GM19324 (cell line): Measurements from ENCODE around the gene CPNE1.

Source experiments
- ATAC-seq: cut with Tn5 transposase; IDR thresholded peaks from one replicate; pipeline ENCODE4 v1.9.1; 2021; ENCODE audit warnings: mild to moderate bottlenecking, moderate library complexity; ENCODE audit not compliant: unreplicated experiment, low FRiP score

Gene CPNE1

DNA sequence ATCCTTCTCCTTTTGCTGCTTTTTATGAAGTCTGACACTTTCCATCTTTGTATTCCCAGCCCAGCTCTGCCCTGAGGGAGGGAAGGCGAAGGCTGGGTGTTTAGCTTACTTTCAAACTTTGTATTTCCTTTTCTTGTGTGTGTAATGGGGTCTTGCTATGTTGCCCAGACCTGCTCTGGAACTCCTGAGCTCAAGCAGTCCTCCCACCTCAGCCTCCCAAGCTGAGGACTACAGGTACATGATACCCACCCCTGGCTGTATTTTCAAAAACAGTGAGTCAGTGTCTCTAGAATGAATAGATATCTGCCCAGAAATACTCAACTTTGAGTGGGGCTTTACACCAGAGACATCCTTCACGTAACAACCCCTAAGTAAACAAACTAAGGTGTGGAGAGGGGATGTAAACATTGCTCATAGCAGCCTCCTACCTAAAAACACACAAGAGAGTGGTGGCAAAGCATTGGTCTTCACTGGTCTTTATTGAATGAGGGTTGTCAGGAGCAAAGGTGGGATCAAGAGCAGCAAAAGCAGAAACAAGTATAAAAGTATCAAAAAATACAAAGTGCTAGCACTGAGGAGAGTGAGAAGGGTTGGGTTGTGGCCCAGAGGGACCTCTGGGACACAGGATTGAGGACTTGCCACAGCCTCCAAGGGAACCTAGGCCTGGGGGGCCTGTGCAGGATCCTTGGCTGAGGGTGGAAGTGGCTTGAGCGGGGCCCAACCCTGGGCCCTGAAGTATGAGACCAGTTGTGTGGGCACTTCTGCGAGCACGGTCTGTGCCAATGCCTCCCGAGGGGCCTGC lies 38.9 kb downstream of the CPNE1 start:
- ATAC-seq = no peak

DNA sequence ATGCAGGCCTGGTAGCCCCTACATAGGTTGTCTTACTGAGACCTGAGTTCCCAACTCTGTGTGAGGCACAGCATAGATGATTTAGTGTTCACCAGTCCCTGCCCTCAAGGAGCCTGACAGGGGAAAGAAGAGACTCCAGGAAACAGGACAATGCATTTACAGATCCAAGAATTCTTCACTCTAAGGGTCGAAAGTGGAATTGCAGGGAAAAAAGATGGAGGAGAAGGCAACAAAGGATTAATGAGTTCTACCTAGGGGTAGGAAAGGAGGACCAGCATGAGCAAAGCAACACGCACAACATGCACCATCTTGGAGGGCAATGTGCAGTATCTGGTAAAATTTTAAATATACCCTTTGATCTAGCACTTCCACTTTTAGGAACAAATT lies 43.1 kb downstream of the CPNE1 start:
- ATAC-seq = no peak

DNA sequence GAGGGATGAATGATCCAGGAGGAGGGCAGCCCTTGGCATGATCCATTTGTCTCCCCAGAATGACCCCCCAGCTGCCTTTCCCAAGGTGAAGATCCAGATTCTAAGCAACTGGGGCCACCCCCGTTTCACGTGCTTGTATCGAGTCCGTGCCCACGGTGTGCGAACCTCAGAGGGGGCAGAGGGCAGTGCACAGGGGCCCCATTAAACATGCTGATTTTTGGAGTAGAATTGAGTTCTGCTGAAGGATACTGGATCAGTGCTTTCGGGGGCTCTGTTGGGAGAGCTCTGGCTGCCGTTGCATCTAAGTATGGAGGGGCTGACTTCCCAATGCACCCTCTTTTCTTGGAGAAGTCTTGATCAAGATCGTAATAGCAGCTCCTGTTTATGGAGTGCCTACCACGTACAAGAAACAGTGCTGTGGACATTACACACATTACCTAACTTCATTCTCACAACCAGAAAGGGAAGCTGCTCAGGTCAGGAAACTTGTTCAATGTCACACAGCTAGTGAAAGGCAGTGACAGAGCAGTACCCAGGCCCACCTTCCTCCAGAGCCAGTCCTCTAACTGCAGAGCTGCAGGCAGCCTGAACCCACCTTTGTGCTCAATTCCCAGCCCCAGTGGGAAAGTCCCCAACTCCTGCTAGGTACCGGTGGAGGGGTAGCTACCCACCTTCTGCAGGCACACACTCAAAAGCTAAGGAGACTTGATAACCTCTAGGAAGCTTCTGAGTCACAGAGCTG lies 43.7 kb downstream of the CPNE1 start:
- no peak for ATAC-seq

DNA sequence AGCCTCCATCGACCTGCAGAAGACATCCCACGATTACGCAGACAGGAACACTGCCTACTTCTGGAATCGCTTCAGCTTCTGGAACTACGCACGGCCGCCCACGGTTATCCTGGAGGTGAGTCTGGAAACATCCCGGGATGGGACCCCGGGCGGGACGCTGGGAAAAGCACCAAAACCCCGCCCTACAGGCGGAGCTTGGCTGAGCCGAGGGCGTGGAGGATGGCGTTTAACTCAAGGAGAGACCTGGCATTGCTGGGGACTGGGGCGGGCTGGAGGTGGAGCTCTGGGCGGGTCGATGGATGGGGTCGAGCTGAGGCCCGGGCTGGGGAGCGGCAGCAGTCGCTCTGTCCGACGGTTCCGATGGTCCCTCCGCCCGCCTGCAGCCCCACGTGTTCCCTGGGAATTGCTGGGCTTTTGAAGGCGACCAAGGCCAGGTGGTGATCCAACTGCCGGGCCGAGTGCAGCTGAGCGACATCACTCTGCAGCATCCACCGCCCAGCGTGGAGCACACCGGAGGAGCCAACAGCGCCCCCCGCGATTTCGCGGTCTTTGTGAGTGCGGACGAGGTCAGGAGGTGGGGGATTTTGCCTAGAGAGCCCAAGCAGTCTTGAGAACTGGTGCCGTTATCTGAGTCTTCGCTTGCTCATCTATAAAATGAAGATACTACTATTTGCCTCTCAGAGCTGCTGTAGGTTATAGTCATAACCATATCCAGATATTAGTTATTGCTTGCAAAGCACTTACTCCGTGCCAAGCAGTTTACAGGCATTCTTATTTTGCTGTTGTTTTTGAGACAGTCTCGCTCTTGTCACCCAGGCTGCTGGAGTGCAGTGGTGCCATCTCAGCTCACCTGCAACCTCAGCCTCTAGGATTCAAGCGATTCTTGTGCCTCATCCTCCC lies 45.3 kb downstream of the CPNE1 start:
- ATAC-seq = no peak

DNA sequence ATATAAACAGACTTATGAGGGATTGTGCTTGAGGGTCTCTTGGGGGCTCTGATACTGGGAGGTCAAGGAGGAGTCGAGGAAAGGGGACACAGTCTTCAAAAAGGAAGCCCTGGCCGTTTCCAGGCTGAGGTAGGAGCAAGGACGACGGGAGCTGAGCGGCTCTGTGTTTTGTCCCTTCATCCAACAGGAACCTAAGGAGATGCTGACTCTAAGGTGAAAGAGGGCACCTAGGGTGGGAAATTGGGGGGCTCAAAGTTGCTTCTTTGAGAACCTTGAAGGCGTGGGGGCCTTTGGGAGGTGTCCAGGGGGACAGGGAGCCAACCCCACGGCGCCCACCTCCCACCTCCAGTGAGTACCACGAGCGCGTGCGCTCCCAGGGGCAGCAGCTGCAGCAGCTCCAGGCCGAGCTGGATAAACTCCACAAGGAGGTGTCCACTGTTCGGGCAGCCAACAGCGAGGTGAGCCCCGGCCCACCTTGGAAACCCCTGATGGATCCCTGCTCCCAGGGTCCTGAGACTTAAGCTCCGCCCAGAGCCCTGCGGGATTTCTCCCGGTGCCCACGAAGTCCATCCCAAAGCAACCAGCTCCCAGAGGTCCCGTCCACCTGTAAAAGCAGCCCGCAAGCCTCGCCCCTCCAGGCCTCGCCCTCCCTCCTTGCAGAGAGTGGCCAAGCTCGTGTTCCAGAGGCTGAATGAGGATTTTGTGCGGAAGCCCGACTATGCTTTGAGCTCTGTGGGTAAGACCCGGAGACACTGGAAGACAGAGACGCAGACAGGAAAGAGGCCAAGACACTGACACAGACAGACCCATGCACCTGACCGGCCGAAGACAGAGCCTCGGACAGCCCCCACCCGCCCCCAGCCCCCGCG lies 46.2 kb downstream of the CPNE1 start:
- no peak for ATAC-seq

DNA sequence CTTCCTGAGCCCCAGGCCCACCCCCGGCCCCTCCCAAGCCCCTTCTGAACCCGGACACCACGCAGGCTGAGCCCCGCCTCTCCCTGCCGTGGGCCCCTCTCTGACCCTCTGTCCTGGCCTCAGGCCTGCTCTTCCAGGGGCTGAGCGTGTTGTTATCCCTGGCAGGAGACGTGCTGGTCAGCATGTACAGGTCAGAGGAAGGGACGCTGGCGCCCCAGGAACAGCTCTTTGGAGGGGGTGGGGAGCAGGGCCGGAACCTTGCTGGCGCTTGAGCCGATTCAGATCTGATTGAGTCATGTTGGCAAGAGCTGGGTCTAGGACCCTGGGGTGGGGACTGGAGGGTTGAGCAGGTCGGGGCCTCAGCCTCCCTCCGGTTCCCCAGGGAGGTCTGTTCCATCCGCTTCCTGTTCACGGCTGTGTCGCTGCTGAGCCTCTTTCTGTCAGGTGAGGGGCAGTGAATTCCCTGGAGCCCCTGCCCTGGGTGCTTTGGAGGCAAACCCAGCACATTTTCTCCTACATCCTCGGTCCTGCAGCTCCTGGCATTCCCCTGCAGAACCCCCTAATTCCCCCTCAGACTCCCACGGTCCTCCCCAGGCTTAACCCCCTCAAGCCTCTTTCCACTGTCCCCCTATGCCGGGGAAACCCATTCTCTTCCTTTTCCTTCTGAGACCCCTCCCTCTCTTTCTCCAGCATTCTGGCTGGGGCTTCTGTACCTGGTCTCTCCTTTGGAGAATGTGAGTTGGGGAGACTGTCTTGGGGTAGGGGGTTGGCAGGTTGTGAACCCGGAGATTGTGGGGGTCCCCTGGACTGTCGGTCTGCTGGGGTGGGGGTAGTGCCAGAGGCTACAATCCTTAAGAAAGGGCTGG lies 47.1 kb downstream of the CPNE1 start:
- ATAC-seq = no peak

DNA sequence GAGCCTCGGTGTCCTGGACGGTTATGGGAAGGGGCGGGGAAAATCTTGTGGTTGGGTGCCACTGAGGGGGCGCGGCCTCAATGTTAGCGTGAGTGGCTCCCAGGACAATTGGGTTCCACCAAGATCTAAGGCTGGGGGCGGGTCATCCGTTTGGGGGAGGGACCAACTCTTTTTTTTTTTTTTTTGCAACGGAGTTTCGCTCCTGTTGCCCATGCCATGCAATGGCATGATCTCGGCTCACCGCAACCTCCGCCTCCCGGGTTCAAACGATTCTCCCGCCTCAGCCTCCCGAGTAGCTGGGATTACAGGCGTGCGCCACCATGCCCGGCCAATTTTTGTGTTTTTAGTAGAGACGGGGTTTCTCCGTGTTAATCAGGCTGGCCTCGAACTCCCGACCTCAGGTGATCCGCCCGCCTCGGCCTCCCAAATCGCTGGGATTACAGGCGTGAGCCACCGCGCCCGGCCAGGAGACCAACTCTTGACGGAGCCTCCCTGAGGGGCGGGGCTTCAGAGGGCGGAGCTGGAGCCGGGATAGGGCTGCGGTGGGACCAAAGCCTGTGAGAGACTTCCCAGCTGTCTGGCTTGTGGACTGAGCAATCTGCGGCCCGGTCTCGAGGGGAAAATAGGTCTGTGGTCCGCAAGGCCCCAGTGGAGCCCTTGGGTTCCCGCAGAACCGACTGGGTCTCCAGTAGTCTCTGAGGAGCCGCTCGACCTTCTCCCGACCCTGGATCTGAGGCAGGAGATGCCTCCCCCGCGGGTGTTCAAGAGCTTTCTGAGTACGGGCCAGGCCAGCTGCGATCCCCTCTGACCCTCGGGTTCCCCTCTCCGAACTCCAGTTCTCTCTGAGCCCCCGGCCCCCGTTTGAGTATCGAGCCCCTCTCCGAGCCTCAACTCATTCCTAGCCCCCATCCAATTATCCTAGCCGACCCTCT lies 48.0 kb downstream of the CPNE1 start:
- no peak for ATAC-seq

DNA sequence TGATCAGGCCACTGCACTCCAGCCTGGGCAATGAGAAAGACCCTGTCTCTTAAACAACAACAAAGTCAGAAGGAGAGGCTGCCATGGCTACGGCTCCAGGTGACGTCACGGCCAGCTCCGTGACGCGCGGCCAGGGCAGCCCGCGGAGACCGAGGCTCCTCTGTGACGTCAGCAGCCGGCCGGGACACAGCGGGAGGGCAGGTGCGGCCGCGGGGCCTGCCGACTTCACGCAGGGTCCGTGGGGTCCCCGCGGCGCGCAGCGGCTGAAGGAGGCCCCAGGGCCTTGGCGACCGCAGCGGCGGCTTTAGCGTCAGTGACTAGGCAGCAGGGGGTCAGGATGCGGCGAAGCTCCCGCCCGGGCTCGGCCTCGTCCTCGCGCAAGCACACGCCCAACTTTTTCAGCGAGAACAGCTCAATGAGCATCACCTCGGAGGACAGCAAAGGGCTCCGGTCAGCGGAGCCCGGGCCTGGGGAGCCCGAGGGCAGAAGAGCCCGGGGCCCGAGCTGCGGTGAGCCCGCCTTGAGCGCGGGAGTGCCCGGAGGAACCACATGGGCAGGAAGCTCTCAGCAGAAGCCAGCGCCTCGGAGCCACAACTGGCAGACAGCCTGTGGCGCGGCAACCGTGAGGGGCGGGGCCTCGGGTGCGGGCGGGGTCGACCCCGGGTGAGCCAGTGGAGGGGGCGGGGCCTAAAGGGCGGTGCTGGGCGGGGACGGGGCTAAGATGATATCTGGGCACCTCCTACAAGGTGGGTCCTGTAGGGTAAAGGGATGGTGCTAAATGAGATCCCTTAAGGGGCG lies 48.8 kb downstream of the CPNE1 start, which contains the start of gene SPAG4:
TSS of gene SPAG4 (plus strand) at position 163 of the 798 bp plus-strand sequence. CDS start at position 338, 175 bp downstream.
- peak; percentile 84 for ATAC-seq

DNA sequence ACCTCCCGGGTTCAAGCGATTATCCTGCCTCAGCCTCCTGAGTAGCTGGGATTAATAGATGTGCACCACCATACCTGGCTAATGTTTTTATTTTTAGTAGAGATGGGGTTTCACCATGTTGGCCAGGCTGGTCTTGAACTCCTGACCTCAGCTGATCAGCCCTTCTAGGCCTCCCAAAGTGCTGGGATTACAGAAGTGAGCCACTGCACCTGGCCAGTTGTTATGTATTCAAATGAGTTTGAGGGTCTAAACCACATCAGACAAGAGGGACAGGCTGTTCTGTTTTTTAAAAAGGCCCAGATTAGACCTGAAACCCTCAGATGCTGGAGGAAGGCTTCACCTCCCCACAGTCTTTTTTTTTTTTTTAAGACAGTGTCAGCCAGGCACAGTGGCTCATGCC lies 53.2 kb downstream of the CPNE1 start:
- no peak for ATAC-seq

DNA sequence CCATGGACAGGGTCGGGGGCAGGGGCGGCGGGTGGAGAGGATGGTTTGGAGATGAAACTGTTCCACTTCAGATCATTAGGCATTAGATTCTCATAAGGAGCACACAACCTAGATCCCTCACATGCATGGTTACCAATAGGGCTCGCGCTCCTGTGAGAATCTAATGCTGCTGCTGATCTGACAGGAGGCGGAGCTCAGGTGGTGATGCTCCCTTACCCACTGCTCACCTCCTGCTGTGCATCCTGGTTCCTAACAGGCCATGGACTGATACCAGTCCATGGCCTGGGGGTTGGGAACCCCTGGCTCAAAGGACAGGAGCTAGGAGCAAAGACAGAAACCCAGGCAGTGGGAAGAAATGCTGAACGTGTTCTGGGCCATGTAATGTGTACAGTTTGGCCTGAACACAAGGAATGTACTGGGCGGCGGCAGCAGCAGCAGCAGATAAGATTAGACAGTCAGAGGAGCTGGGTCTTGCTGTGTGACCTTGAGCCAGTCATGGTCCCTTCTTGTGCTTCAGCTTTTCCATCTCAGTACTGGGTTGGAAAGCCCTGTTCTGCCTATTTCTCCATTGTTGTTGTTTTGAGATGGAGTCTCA lies 53.8 kb downstream of the CPNE1 start:
- ATAC-seq = no peak

DNA sequence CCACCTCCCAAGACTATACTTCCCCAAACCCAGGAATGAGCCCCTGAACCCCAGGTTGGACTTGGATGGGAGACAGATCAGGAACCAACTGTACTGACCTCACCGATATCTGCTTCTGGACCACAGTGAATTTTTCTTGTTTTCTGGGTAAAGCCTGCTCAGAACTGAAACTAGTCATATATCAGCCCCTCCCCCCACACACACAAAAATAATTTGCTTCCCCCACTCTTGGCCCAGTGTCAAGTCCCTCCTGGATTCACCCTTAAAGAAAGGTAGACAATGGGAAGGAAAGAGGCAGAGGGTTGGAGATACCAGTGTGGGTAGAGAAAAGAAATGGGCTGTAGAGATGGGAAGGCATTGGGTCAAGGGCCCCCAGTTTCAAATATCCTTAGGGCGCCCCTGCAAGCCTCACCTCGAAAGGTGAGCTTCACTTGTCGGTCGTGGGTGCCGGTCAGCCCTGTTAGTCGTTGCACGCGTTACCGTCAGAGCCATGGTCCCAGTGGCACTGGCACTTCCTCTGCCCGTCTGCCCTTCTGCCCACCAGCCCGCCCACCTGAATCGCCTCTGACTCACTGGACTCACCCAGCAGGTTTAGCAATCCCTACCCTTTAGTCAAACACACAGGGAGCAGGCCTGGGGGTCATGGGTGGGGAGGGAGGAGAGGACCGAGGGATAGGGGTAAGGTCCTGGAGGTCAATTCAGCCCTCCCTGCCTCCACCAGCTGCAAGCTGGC lies 57.5 kb downstream of the CPNE1 start:
- no peak for ATAC-seq

DNA sequence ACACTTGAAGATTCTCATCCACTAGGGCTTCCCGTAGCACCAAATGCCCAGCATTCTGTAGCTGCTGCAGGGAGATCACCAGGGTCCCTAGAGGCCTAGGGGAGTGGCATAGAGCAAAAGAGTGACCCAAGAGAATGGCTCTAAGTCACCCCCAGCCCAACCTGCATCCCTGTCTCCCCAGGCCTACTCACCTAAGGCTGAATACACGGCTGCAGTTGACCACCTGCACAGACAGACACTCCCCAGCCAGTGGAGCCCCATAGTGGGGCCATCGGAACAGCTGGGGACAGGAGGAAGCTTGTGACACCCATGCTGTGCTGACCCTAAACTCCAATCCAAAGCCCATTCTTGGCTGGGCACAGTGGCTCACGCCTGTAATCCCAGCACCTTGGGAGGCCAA lies 58.6 kb downstream of the CPNE1 start:
- ATAC-seq = no peak

DNA sequence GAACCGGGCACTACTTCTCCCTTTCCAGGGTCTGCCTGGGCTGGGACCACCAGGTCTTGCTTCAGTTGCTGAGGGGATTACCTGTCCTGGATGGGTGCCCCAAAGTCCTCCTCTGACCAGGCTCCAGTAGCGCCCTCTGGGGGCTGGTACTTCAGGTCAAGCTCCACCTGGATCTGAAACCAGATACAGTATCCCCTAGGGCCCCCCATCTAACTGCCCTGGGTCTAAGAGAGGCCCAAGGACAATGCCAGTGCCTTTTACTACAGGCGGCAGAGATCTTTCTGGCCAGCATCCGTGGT lies 60.3 kb downstream of the CPNE1 start:
- ATAC-seq = no peak

DNA sequence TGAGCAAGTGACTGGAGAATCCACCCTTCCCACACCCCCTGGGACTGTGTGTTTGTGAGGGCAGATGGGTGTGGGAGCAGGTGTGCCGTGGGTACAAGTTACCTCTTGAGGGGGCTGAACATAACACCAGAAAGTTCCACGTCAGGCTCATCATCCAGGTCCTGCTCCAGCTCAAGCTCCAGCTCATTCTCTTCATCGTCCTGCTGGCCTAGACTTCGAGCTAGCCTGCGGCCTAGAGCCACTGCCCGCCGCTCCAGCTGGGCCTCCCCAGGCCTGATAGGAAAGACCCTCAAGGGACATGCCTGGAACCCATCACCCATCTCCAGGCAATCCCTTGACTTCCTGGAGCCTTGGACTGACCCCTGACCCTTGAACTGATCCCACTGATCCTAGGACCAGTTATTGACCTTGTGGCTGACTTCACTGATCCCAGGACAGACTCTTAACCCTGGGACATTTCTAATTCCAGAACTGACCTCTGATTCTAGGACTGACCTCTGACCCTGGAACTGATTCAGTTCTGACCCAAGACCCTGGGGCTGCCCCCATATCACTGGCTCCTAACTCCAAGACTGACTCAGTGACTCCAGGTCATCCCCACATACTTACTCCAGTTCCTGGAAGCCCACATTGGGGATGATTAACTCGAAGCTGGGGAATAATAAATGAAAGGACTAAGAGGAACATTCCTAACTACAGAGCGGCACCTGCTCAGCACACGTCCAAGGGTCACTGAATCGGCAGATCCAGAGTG lies 60.8 kb downstream of the CPNE1 start:
- no peak for ATAC-seq

DNA sequence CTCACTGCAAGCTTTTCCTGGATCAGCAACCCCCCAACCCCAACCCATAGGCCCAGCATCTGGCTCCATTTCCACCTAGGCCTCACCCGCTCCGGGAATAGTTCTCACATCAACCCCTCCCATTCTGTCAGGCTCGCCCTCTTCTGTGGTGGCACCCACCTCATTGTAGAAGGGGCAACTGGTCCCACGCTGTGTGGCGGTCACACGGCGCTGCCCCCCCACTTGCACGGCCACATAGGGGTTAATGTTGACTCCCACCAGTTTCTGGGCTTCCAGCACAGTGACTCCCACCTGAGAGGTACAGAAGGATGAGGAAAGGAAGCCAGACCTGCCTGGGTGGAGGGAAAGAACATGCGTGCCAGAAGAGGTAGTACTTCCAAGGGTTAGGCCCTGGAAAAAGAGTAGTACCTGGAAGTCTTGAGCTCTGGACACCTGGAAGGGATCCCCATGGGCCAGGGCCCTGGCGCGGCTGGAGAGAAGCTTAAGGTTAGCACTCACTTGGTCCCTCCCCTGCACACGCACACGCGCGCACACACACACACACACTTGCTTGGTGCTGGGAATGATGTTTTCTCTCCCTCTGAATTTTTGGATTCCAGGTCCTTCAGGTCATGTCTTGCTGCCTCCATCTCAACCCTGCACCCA lies 61.7 kb downstream of the CPNE1 start:
- no peak for ATAC-seq
